GM12872 (cell line): ENCODE measurements around the gene GDI1.

Experiments used
- TF ChIP-seq, protein P1 (sequence below): IDR thresholded peaks from 3 replicates; pipeline ENCODE4 v1.5.1; 2011; ENCODE audit warnings: low read depth, mild to moderate bottlenecking, low read length, moderate library complexity; ENCODE audit not compliant: insufficient read depth

Gene GDI1

DNA sequence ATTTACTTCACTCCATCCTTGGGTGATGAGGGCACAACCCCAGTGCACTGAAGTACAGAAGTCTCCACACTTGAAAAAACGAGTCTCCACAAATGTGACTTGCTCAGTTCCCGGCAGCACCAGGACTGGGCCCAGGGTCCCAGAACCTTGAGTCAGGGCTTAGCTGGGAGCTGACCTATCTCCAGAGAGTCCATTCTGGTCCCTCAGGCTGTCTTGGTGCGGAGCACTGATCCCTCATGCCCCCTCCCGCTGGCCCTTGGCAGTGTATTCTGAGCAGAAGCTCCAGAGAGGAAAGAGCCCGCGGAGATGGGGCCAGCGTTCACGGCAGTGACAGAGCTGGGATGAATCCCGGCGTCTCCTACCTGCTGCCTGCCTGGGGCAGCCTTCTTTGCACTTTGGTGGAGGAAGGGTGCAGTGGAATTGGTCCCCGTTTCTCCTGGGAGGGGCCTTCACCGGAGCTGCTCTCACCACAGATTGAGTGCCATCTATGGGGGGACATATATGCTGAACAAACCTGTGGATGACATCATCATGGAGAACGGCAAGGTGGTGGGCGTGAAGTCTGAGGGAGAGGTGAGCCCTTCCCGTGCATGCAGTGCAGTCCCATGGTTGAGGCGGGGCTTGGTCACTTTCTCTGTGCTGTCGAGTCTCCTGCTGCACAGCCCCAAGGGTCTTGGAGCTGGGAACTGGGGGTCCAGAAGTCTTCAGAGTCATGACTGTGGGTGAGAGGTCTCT is 3.8 kb downstream of the GDI1 start:
- TF ChIP-seq, protein P1, sequence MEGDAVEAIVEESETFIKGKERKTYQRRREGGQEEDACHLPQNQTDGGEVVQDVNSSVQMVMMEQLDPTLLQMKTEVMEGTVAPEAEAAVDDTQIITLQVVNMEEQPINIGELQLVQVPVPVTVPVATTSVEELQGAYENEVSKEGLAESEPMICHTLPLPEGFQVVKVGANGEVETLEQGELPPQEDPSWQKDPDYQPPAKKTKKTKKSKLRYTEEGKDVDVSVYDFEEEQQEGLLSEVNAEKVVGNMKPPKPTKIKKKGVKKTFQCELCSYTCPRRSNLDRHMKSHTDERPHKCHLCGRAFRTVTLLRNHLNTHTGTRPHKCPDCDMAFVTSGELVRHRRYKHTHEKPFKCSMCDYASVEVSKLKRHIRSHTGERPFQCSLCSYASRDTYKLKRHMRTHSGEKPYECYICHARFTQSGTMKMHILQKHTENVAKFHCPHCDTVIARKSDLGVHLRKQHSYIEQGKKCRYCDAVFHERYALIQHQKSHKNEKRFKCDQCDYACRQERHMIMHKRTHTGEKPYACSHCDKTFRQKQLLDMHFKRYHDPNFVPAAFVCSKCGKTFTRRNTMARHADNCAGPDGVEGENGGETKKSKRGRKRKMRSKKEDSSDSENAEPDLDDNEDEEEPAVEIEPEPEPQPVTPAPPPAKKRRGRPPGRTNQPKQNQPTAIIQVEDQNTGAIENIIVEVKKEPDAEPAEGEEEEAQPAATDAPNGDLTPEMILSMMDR: no peak

DNA sequence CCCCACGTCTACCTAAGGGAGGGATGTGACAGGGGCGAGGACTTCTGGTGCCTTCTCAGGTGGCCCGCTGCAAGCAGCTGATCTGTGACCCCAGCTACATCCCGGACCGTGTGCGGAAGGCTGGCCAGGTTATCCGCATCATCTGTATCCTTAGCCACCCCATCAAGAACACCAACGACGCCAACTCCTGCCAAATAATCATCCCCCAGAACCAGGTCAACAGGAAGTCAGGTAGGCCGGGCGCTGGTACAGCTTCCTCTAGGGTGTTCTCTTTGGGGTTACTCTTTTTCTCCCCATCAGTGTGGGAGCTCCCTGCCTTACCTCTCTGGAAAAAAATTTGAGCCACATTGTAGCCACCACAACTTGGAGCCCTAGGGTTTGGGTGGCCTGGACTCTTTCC is 4.6 kb downstream of the GDI1 start:
- TF ChIP-seq, protein P1: no peak

DNA sequence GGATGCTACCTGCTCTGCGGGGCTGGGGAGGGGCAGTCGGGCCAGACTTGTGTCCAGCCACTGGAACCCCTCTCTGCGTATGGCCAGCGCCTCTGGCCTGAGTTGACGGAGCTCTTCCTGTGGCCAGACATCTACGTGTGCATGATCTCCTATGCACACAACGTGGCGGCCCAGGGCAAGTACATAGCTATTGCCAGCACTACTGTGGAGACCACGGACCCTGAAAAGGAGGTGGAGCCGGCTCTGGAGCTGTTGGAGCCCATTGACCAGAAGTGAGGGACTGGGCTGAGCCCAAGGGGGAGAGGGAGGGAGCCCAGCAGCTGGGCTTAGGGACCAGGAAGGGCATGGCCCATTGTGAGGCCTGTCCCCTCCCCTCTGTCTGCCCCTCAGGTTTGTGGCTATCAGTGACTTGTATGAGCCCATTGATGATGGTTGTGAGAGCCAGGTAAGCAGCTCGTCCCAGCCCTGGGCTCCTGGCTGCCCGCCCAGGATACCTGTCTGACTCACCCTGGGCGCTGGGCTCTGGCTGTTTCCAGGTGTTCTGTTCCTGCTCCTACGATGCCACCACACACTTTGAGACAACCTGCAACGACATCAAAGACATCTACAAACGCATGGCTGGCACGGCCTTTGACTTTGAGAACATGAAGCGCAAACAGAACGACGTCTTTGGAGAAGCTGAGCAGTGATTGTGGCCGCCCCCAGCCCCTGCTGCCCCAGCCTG is 5.2 kb downstream of the GDI1 start:
- TF ChIP-seq, protein P1: no peak

DNA sequence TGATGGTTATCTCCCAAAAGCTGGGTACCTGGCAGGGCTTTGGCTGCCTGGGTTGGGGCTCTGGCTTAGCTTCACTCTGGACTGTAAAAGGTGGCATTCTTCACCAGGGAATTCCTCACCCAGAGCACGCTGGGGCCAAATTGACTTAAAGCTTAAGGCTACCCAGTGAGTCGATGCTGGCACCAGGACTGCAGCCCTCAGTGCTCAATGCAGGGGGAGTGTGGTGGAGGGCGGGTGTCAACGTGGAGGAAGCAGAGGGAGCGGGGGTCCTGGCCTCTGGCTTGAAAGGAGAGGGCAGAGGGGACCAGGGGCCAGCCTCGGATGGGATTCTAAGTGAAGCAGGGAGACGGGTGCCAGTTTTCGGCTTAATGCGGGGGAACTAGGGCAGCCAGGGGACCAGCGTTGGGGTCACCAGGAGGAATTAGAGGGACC is 6.5 kb downstream of the GDI1 start:
- TF ChIP-seq, protein P1: no peak

DNA sequence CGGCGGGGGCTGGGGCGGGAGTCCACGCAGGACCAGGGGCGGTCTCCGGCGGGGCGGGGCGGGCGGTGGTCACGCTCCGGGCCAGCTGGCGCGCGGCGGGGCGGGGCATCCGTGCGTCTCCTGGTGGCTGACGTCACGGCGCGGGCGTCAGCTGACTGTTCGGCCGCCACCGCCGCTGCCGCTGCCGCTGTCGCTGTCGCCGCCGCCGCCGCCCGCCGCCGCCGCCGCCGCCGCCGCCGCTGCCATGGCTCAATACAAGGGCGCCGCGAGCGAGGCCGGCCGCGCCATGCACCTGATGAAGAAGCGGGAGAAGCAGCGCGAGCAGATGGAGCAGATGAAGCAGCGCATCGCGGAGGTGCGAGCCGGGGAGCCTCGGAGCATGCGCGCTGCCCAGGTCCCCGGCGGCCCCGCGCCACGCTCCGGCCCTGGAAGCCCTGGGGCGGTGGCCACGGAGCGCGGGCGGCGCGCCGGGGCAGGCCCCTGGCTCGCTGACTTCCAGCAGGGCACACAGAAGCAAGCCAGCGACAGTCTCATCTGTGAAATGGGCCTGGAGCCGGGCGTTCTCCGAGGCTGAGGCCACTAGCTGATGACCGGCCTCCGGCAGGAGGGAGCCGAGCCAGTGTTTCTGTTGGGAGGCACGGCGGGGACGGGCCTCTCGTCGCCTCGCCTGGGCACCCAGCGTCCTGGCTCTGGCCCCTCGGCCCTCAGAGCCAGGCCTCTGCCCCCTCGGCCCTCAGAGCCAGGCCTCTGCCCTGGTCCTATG is 7.2 kb downstream of the GDI1 start, which contains the start of gene FAM50A:
TSS of gene FAM50A (plus strand) at position 150 of the 763 bp plus-strand sequence. CDS start at position 245, 95 bp downstream.
- TF ChIP-seq, protein P1: no peak

DNA sequence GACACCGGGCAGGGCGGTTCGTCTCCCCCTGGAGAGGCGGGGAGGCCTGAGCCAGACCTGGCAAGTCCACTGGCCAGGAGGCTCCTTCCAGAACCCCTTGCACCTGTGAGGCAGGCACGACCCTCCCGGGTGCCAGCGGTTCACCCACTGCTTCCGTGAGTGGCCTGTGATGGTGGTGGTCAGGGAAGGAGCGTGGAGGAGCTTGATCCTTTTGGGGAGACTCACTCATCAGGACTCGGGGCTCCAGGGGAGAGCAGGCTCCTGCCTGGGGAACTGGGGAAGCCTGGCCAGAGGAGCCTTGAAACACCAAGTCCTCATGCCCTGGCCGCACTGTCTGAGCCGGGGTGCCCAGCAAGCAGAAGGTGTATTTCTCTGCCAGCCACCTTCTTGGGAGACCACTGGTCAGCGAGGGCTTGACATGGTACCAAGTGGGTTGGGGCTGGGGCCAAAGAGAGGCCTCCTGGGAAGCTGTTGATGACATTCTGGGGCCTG is 7.8 kb downstream of the GDI1 start:
- TF ChIP-seq, protein P1: no peak

DNA sequence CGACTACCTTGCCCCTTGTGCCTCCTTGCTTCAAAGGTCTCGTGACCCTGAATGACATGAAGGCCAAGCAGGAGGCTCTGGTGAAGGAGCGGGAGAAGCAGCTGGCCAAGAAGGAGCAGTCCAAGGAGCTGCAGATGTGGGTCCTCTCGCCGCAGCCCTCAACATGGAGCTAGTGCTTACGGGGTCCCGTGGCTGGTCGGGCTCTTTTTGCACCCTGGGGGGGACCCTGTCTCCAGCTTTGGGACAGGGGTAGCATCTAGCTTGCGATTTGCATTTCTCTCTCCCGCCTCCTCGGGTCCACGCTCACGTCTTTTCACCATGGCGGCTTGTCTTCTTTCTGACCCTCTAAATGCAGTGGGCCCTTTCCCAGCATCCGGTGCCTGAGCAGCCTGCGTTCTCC is 8.8 kb downstream of the GDI1 start:
- TF ChIP-seq, protein P1: no peak
